Measurements from ENCODE around the gene FSHR.

DNA sequence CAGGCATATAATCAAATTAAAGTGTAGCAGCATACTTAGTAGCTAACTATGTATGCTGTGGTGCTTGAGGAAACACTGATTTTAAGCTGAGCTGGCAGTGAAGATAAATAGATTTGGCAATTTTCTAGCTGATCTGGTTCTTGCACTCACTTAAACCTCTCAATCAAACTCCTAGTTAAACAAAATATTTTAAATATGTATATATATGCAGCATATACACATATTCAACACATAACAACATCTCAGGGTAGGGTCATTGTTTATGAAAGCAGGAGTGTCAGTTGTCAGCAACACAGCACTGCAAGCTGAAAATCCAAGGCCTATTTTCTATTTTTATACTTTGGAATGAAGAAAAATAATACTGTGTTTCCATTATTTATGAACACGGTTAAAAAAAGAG, 10.4 kb upstream of the FSHR start:
- TF ChIP-seq, protein P1, sequence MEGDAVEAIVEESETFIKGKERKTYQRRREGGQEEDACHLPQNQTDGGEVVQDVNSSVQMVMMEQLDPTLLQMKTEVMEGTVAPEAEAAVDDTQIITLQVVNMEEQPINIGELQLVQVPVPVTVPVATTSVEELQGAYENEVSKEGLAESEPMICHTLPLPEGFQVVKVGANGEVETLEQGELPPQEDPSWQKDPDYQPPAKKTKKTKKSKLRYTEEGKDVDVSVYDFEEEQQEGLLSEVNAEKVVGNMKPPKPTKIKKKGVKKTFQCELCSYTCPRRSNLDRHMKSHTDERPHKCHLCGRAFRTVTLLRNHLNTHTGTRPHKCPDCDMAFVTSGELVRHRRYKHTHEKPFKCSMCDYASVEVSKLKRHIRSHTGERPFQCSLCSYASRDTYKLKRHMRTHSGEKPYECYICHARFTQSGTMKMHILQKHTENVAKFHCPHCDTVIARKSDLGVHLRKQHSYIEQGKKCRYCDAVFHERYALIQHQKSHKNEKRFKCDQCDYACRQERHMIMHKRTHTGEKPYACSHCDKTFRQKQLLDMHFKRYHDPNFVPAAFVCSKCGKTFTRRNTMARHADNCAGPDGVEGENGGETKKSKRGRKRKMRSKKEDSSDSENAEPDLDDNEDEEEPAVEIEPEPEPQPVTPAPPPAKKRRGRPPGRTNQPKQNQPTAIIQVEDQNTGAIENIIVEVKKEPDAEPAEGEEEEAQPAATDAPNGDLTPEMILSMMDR (IDR thresholded peaks at IDR 0.05), result no peak
- TF ChIP-seq POLR2A (IDR thresholded peaks at IDR 0.05) (no peak), EP300 (IDR thresholded peaks at IDR 0.05) (no peak)
